ENCODE measurements around the gene SPON1. TPM values are rescaled to one million over a fixed set of nuclear protein-coding genes. Genes with fewer than 3 reads are reported as not detected.
"Not testable (repeated sequence)": the region's sequence is repeated elsewhere in the genome, so short reads cannot be mapped to it uniquely, and the experiment has no call there.

Gene SPON1
- 2.9 and 25.4 TPM in 2 replicates for total RNA-seq

DNA sequence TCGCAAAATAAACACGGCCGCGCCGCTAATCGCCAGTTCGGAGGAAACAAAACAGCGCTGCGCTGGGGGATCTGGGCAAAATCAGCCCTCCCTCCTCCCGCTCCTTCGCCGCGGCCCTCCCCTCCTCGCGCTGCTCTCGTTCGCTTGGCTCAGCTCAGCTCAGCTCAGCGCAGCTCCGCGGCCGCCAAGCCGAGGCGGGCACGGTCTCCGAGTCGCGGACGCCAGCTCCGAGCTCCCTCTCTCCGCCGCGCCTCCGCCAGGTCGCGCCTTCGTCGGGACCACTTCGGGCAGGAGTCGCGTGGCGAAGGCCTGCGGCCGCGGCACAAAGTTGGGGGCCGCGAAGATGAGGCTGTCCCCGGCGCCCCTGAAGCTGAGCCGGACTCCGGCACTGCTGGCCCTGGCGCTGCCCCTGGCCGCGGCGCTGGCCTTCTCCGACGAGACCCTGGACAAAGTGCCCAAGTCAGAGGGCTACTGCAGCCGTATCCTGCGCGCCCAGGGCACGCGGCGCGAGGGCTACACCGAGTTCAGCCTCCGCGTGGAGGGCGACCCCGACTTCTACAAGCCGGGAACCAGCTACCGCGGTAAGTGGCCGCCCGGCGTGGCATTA is at the start of gene SPON1:
Gene SPON1 (plus strand): TSS at position 162 of the 607 bp plus-strand sequence. CDS start 182 bp downstream, at position 344.
- peak; percentile 30 for DNase-seq (ENCODE audit: low read depth)

- DNase-seq (ENCODE audit: low read depth): peak; percentile 40
Measured at GRCh38 chr11:13917264-13917663, 45.3 kb upstream of the SPON1 start.

- DNase-seq (ENCODE audit: low read depth): no peak
Measured at GRCh38 chr11:13917904-13918303, 44.6 kb upstream of the SPON1 start.

DNA sequence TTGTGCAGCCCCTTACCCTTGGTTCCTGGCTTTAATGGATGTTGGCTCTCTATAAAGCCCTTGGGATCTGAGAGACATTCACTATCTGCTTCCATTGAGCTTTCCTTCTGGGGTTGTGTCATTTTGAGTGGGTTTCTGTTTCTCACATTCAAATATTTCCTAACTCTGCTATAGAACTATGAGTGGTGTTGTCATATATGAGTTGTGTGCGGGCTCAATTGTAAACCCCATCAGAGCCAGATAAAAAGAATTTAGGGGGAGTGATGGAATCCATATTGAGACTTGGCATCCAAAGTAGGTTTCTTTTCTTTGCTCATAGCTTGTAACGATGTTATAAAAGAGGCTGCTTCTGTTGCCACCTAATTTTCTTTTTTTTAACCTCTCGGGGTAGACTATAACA is 41.8 kb upstream of the SPON1 start:
- no peak for DNase-seq (ENCODE audit: low read depth)

DNA sequence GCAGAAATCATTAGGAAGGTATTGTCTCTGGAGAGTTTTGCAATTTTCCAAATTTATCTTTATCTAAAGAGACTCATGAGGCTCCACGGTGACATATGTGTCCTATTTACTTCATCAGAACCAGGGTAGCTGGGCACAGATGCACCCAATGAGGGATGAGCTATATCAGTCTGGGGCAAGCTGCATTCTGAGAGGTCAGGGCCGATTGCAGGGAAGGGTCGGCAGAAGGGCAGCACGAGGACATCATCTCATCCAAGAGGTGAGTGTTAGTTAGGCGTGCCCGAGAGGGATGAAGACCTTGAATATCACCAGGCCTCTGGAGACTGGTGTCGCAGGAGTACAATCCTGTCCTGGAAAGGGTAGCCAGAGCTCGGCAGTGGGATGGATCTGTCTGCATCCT is 41.0 kb upstream of the SPON1 start:
- DNase-seq (ENCODE audit: low read depth): no peak

DNA sequence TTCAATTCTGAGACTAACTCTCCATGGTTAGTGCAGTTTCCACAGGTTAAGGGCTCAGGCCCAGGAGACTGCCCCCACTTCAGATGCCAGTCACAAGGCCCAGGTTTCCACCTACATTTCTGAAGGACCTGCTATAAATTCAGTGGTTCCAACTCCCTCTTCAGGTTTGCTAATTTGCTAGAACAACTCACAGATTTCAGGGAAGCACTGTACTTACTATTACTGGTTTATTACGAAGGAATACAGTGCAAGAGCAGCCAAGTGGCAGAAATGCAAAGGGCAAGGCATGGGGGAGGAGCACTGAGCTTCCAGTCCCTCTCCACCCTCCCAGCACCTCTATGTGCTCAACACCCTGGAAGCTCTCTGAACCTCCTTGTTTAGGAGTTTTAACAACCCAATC is 39.3 kb upstream of the SPON1 start:
- DNase-seq (ENCODE audit: low read depth): peak; percentile 84

GRCh38 chr11:13923716-13924650 is 38.5 kb upstream of the SPON1 start:
- peak; percentile 98 for DNase-seq (ENCODE audit: low read depth)

DNA sequence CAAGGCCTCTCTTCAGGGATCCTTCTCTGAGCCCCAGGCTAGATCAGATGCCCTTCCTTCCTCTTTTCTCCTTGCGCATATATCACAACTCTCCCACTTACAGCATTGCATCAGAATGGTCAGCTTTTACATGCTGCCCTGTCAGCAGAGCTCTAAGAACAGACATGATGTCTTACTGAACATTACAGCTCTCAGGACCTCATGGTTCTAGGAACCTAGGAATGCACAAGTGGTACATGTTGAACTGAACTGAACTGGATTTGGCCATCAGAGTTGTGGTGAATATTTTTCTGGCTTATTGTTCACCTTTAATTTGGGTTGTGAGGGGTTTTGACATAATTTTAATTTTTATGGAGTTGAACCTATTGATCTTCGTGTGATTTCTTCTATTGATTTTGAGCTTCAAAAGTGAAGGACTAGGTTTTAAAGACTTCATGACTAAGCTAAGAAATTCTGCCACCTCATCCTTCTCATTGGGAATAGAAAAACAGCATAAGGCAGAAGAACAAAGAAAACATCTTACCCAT is 37.7 kb upstream of the SPON1 start:
- DNase-seq (ENCODE audit: low read depth): peak; percentile 64

DNA sequence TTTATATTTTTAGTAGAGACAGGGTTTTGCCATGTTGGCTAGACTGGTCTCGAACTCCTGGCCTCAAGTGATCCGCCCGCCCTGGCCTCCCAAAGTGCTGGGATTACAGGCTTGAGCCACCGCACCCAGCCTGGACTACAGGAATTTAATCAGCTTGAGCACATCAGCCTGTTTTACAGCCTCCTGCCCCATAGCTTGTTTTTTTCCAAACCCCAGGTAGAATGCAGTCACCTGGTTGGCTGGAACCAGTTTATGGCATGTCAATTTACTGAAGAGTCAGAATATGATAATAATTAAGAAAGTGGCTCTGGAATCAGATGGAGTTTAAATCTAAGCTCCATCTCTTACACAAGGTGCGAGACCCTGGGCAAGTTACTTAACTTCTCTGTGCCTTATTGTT is 36.2 kb upstream of the SPON1 start:
- not testable (repeated sequence) for DNase-seq (ENCODE audit: low read depth)

GRCh38 chr11:13926981-13927380 is 35.5 kb upstream of the SPON1 start:
- DNase-seq (ENCODE audit: low read depth): no peak

- no peak for DNase-seq (ENCODE audit: low read depth)
Measured at GRCh38 chr11:13927481-13927880, 35.0 kb upstream of the SPON1 start.

- peak; percentile 98 for DNase-seq (ENCODE audit: low read depth)
Measured at GRCh38 chr11:13928566-13929251, 33.8 kb upstream of the SPON1 start.

GRCh38 chr11:13929395-13929891 is 33.1 kb upstream of the SPON1 start:
- no peak for DNase-seq (ENCODE audit: low read depth)

GRCh38 chr11:13931356-13931755 is 31.2 kb upstream of the SPON1 start:
- DNase-seq (ENCODE audit: low read depth): no peak

DNA sequence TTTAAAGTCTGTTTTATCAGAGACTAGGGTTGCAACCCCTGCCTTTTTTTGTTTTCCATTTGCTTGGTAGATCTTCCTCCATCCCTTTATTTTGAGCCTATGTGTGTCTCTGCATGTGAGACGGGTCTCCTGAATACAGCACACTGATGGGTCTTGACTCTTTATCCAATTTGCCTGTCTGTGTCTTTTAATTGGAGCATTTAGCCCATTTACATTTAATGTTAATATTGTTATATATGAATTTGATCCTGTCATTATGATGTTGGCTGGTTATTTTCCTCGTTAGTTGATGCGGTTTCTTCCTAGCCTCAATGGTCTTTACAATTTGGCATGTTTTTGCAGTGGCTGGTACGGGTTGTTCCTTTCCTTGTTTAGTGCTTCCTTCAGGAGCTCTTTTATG is 25.4 kb upstream of the SPON1 start:
- not testable (repeated sequence) for DNase-seq (ENCODE audit: low read depth)

DNA sequence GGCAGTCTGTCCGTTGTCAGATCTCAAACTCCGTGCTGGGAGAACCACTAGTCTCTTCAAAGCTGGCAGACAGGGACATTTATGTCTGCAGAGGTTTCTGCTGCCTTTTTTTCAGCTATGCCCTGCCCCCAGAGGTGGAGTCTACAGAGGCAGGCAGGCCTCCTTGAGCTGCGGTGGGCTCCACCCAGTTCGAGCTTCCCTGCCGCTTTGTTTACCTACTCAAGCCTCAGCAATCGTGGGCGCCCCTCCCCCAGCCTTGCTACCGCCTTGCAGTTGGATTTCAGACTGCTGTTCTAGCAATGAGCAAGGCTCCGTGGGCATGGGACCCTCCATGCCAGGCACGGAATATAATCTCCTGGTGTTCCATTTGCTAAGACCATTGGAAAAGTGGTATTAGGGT is 23.7 kb upstream of the SPON1 start:
- DNase-seq (ENCODE audit: low read depth): not testable (repeated sequence)

- no peak for DNase-seq (ENCODE audit: low read depth)
Measured at GRCh38 chr11:13939961-13940906, 22.3 kb upstream of the SPON1 start.

- no peak for DNase-seq (ENCODE audit: low read depth)
Measured at GRCh38 chr11:13940907-13941256, 21.6 kb upstream of the SPON1 start.

DNA sequence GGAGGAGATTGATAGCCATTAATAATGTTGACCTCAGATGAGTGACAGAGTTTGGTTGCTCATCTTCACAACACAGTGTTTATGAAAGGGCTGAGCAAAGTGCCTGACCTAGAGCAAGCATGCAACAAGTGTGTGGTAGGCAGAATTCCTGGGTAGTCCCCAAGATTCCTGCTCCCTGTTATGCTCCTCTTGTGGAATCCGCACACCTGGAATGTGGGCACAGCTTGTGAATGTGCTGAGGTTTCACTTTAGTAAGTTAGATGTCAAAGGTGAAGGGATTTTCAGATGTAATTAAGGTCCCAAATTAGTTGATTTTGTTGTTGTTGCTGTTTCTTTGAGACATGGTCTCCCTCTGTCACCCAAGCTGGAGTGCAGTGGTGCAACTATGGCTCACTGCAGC is 20.7 kb upstream of the SPON1 start:
- peak; percentile 64 for DNase-seq (ENCODE audit: low read depth)

- no peak for DNase-seq (ENCODE audit: low read depth)
Measured at GRCh38 chr11:13942378-13942777, 20.1 kb upstream of the SPON1 start.

DNA sequence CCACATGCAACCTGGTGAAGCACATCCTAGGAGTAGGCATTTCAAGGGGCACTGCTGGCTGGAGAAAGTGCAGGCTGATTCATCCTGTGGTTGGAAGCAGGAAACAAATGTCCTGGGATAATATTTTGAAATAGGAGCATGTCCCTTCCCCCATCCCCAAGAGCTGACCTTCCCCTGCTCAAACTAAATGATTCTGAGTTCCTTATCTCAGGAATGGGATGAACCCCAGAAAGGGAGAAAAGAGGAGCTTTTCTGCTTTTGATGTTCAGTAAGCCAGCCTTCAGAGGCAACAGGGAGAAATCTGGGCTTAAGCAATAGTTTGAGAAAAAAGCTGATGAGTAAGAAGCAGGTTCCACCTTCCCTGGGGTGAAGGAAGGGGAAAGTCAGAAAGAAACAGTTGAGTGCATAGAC is 19.5 kb upstream of the SPON1 start:
- DNase-seq (ENCODE audit: low read depth): peak; percentile 93

Measured in renal cortical epithelial cell (primary cell).